Fibroblast of lung (primary cell): ENCODE measurements around the gene LRRC10B.

Experiments used
- EZH2 ChIP-seq: IDR thresholded peaks from 2 replicates; pipeline ENCODE4 v1.5.1; 2012; ENCODE audit warnings: low read length, control low read depth, mild to moderate bottlenecking; ENCODE audit errors: missing control alignments
- TF ChIP-seq, protein P1 (sequence below), 2 donors: IDR thresholded peaks in 1 of 2; conservative IDR thresholded peaks in 1 of 2; 1 replicate in 1 of 2; 2 replicates in 1 of 2; pipeline ENCODE4 v1.5.1; 2011 to 2012; ENCODE audit warnings: low read length in 2 of 2, control low read depth in 1 of 2, inconsistent platforms in 1 of 2, low read depth in 1 of 2, mild to moderate bottlenecking in 1 of 2

DNA sequence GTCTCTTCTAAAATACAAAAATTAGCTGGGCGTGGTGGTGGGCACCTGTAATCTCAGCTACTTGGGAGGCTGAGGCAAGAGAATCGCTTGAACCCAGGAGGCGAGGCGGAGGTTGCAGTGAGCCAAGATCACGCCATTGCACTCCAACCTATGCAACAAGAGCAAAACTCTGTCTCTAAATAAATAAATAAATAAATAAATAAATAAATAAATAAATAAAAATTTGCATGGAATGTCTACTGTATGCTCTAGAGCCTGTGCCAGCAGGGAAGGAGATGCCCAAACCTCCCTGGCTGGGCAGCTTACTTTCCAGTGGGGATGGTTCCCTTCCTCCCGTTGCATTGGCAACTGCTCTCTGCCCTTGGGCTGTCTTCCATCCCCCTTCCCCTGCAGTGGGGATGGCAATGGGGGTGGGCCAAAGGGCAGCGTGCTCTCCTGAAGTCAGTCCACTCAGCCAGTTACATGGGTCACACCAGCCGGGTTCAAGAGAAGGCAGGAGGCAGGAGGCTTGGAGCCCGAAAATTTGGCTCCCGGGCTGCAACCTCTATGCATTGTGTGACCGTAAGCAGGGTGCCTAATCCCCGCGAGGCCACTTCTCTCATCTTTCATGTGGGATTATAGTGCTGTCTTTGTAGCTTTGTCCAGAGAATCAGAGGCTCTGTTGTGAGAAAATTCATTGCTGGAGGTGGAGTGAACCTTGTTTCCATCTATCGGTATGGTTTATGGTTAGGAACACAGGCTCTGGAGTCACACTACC is 1.4 kb upstream of the LRRC10B start:
- TF ChIP-seq, protein P1, sequence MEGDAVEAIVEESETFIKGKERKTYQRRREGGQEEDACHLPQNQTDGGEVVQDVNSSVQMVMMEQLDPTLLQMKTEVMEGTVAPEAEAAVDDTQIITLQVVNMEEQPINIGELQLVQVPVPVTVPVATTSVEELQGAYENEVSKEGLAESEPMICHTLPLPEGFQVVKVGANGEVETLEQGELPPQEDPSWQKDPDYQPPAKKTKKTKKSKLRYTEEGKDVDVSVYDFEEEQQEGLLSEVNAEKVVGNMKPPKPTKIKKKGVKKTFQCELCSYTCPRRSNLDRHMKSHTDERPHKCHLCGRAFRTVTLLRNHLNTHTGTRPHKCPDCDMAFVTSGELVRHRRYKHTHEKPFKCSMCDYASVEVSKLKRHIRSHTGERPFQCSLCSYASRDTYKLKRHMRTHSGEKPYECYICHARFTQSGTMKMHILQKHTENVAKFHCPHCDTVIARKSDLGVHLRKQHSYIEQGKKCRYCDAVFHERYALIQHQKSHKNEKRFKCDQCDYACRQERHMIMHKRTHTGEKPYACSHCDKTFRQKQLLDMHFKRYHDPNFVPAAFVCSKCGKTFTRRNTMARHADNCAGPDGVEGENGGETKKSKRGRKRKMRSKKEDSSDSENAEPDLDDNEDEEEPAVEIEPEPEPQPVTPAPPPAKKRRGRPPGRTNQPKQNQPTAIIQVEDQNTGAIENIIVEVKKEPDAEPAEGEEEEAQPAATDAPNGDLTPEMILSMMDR (conservative IDR thresholded peaks at IDR 0.05 in 1 of 2, IDR thresholded peaks at IDR 0.05 in 1 of 2; ENCODE audit: low read depth in 1 of 2, low read length in 2 of 2) = no peak
- TF ChIP-seq EZH2 = no peak
